K562 (cell line): ENCODE results near the gene FAM98C. TPM values are rescaled to one million over a fixed set of nuclear protein-coding genes. Genes with fewer than 3 reads are reported as not detected.
A peak's percentile ranks its signal among the peaks of the same experiment; 100 is the strongest.

Source experiments
- AFF1 ChIP-seq, 2 experiments: fragments of 450-650 bp; IDR thresholded peaks; 2 replicates each; pipeline ENCODE4 v1.6.1; 2018; ENCODE audit warnings: mild to moderate bottlenecking in 2 of 2, low read depth in 1 of 2; ENCODE audit not compliant: partially characterized antibody in 2 of 2
- ARID4B ChIP-seq: sonication (generic); formaldehyde crosslinking; IDR thresholded peaks from 2 replicates; pipeline ENCODE4 v1.8.0; 2022; ENCODE audit warnings: mild to moderate bottlenecking, missing genetic modification reagents
- CC2D1A ChIP-seq: fragments of 450-650 bp; IDR thresholded peaks from 2 replicates; pipeline ENCODE4 v1.6.1; 2017; ENCODE audit warnings: mild to moderate bottlenecking
- HDAC2 ChIP-seq: fragments of 450-650 bp; IDR thresholded peaks from 2 replicates; pipeline ENCODE4 v1.6.1; 2016; ENCODE audit warnings: mild to moderate bottlenecking
- PBX2 ChIP-seq, 2 experiments: IDR thresholded peaks in 1 of 2; conservative IDR thresholded peaks in 1 of 2; 2 replicates each; pipeline ENCODE4 v1.6.1; 2016; ENCODE audit warnings: low read depth in 2 of 2, mild to moderate bottlenecking in 1 of 2, missing compliant biosample characterization in 1 of 2, missing genetic modification characterization in 1 of 2, moderate library complexity in 1 of 2
- RERE ChIP-seq: sonication (generic); formaldehyde crosslinking; IDR thresholded peaks from 2 replicates; pipeline ENCODE4 v1.8.0; 2023; ENCODE audit warnings: missing genetic modification reagents, mild to moderate bottlenecking, borderline replicate concordance
- TCF7L2 ChIP-seq: fragments of 150-350 bp; IDR thresholded peaks from 2 replicates; pipeline ENCODE4 v1.6.1; 2016; ENCODE audit warnings: low read depth, mild to moderate bottlenecking, low read length, moderate library complexity
- ZNF146 ChIP-seq: IDR thresholded peaks from one replicate; pipeline ENCODE4 v1.6.1; 2018; ENCODE audit warnings: missing compliant biosample characterization; ENCODE audit not compliant: unreplicated experiment
- ZNF324 ChIP-seq: fragments of 250-450 bp; sonication (Bioruptor Pico); IDR thresholded peaks from 2 replicates; pipeline ENCODE4 v1.4.0; 2020; ENCODE audit warnings: mild to moderate bottlenecking
- ZNF444 ChIP-seq: fragments of 250-450 bp; sonication (Bioruptor Pico); IDR thresholded peaks from 2 replicates; pipeline ENCODE4 v1.4.0; 2020; ENCODE audit warnings: mild to moderate bottlenecking, moderate library complexity
- polyA plus RNA-seq, 8 experiments: library from polyadenylated mRNA; depleted of rRNA in 4 of 8; stranded (reverse) in 5 of 8; unstranded in 3 of 8; fragments of >200 nt; fragmentation: Nextera tagmentation in 2 of 8; fragmentation: Illumina TruSeq in 1 of 8; extraction: Ambion mirVana in 2 of 8; extraction: Trizol in 1 of 8; gene quantifications; 2 replicates each; pipeline versions ENCODE4 v1.2.1 to v1.2.3, GENCODE V29; 2011 to 2014; ENCODE audit warnings: inconsistent platforms in 1 of 8, missing spikeins in 1 of 8
- total RNA-seq, 7 experiments: library from RNA; depleted of rRNA in 6 of 7; stranded (reverse); fragments of >200 nt in 6 of 7; fragmentation: Illumina TruSeq in 2 of 7; extraction: Trizol in 2 of 7; gene quantifications; 2 replicates each; pipeline versions ENCODE4 v1.2.1 to v1.2.3, GENCODE V29; 2011 to 2021; ENCODE audit warnings: low replicate concordance in 1 of 7

Gene FAM98C
- total and polyA plus RNA-seq, 9 of the 15 experiments (the other 6 are each of a cell fraction or from before 2014, with no cell fraction given): 1.7 to 43.8 (median 13.7) TPM

GRCh38 chr19:38370299-38370698 lies 32.6 kb upstream of the FAM98C start (continued):
- TF ChIP-seq ZNF324 (CRISPR knock-in tag) (no peak), PBX2 (CRISPR knock-in tag; IDR thresholded peaks at IDR 0.05; ENCODE audit: low read depth) (no peak), PBX2 (tag; conservative IDR thresholded peaks at IDR 0.05; ENCODE audit: low read depth) (peak; percentile 54), TCF7L2 (no peak), RERE (CRISPR knock-in tag) (no peak), ARID4B (CRISPR knock-in tag) (no peak), AFF1 (IDR thresholded peaks at IDR 0.05; ENCODE audit: low read depth in 1 of 2, partially characterized antibody in 2 of 2) (no peak), ZNF146 (no peak), CC2D1A (no peak), ZNF444 (no peak), HDAC2 (no peak; the same call in 1 of the 2 replicates)
